ENCODE measurements around the gene MFAP4.

Gene MFAP4

DNA sequence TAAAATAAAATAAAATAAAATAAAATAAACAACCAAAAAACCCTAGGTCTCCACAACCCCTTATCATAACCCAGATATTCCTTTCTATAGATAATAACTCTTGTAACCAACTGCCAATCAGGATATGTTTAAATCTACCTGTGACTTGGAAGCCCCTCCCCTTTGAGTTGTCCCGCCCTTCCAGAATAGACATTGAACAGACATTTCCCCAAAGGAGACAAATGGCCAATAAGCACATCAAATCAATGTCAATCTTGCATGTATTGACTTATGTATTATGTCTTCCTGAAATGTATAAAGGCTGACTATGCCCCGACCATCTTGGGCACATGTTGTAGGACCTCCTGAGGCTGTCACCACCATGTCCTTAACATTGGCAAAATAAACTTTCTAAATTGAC, 10.2 kb downstream of the MFAP4 start:
- peaks cover 18 to 27% of the 10 kb centered on the region in 2 experiments; a peak in 2 of 3 replicates for H3K36me3 ChIP-seq (ENCODE audit: control insufficient read depth in 2 of 2, insufficient read depth in 1 of 2, low read length in 2 of 2)
- CTCF ChIA-PET: interaction anchor here (3.9 kb wide), 1 partner anchor 14 kb away, joined by 33 read pairs; the partner anchor contains the start of gene B9D1
- peak overlapping the region; percentile 72 for H3K27ac ChIP-seq (ENCODE audit: extremely low read depth, low read depth, low read length)
- H3K4me1 ChIP-seq (ENCODE audit: control insufficient read depth, insufficient read depth, low read length): peaks cover 8% of the 10 kb centered on the region
- H3K9me3 ChIP-seq (ENCODE audit: control insufficient read depth, insufficient read depth, low read depth, low read length): no peaks in the 10 kb centered on the region
- H3K4me3 ChIP-seq (ENCODE audit: low read depth, low read length): peak overlapping the region; percentile 80
- TF ChIP-seq SCRT2 (tag by site-specific recombination; IDR thresholded peaks at IDR 0.05) (peak; percentile 42; the same call in 1 of the 2 replicates), ZNF335 (tag by site-specific recombination; conservative IDR thresholded peaks at IDR 0.05) (peak; percentile 56), ZNF221 (tag by site-specific recombination; IDR thresholded peaks at IDR 0.05; ENCODE audit: borderline replicate concordance) (no peak), ZNF571 (tag by site-specific recombination; IDR thresholded peaks at IDR 0.05) (no peak), ZIC2 (tag by site-specific recombination; IDR thresholded peaks at IDR 0.05) (no peak), ZNF426 (tag by site-specific recombination; IDR thresholded peaks at IDR 0.05) (no peak), SP2 (tag by site-specific recombination; IDR thresholded peaks at IDR 0.05) (peak; percentile 72), ZNF292 (tag by site-specific recombination; IDR thresholded peaks at IDR 0.05; ENCODE audit: borderline replicate concordance, low read depth) (no peak)
- TF ChIP-seq, protein P1, sequence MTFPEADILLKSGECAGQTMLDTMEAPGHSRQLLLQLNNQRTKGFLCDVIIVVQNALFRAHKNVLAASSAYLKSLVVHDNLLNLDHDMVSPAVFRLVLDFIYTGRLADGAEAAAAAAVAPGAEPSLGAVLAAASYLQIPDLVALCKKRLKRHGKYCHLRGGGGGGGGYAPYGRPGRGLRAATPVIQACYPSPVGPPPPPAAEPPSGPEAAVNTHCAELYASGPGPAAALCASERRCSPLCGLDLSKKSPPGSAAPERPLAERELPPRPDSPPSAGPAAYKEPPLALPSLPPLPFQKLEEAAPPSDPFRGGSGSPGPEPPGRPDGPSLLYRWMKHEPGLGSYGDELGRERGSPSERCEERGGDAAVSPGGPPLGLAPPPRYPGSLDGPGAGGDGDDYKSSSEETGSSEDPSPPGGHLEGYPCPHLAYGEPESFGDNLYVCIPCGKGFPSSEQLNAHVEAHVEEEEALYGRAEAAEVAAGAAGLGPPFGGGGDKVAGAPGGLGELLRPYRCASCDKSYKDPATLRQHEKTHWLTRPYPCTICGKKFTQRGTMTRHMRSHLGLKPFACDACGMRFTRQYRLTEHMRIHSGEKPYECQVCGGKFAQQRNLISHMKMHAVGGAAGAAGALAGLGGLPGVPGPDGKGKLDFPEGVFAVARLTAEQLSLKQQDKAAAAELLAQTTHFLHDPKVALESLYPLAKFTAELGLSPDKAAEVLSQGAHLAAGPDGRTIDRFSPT (tag by site-specific recombination; IDR thresholded peaks at IDR 0.05): no peak
- POLR2A ChIA-PET: interaction anchor here (1.0 to 2.5 kb wide), 14 partner anchors 11 to 519 kb away, joined by 3 to 57 read pairs (median 8); partner anchors contain the start of genes ALDH3A2, B9D1 and MFAP4

DNA sequence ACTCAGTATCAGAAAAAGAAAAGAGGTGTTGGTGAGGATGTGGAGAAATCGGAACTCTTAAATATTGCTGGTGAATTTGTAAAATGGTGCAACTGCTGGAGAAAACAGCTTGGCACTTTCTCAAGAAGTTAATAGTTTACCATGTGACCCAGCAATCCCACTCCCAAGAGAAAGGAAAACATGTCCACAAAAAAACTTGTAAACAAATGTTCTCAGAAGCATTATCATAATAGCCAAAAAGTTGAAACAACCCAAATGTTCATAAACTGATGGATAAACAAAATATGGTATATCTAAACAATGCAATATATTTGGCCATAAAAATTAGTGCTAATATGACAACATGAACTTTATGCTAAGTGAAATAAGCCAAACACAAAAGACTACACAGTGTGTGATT, 11.3 kb downstream of the MFAP4 start:
- H3K27ac ChIP-seq (ENCODE audit: extremely low read depth, low read depth, low read length): no peak overlapping the region
- H3K4me3 ChIP-seq (ENCODE audit: low read depth, low read length): no peak overlapping the region
- no peaks in the 10 kb centered on the region for H3K9me3 ChIP-seq (ENCODE audit: control insufficient read depth, insufficient read depth, low read depth, low read length)
- TF ChIP-seq EGR2 (tag by site-specific recombination; IDR thresholded peaks at IDR 0.05; ENCODE audit: low read depth): no peak
- TF ChIP-seq, protein P2, sequence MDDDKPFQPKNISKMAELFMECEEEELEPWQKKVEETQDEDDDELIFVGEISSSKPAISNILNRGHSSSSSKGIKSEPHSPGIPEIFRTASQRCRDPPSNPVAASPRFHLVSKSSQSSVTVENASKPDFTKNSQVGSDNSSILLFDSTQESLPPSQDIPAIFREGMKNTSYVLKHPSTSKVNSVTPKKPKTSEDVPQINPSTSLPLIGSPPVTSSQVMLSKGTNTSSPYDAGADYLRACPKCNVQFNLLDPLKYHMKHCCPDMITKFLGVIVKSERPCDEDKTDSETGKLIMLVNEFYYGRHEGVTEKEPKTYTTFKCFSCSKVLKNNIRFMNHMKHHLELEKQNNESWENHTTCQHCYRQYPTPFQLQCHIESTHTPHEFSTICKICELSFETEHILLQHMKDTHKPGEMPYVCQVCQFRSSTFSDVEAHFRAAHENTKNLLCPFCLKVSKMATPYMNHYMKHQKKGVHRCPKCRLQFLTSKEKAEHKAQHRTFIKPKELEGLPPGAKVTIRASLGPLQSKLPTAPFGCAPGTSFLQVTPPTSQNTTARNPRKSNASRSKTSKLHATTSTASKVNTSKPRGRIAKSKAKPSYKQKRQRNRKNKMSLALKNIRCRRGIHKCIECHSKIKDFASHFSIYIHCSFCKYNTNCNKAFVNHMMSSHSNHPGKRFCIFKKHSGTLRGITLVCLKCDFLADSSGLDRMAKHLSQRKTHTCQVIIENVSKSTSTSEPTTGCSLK (tag by site-specific recombination; IDR thresholded peaks at IDR 0.05): no peak
- H3K36me3 ChIP-seq (ENCODE audit: control insufficient read depth in 2 of 2, insufficient read depth in 1 of 2, low read length in 2 of 2): peaks cover 14 to 17% of the 10 kb centered on the region in 2 experiments; a peak in 2 of 3 replicates
- H3K4me1 ChIP-seq (ENCODE audit: control insufficient read depth, insufficient read depth, low read length): peaks cover 8% of the 10 kb centered on the region
- POLR2A ChIA-PET: interaction anchor here (1.2 kb wide), 1 partner anchor 13 kb away, joined by 3 read pairs; no protein-coding TSS in a partner anchor
- CTCF ChIA-PET: interaction anchor here (2.7 kb wide), 1 partner anchor 13 kb away, joined by 20 read pairs; the partner anchor contains the start of gene B9D1

DNA sequence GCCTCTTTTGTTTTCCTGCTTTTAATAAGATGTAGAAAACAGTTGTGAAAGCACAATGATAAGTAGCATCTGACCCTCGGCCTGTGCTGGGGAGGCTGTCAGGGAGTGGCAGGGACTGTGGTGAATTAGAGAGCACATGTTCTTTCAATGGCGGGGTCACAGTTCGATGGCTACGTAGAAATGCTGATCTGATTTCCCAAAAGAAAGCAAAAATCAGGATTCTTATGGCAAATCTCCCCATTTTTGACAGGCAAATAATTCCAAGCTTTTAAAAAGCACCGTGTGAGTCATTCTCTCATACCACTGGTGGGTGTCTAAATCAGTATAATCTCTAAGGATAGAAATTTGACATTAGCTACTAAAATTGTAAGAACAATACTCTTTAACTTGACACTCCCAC, 12.9 kb downstream of the MFAP4 start:
- Histone ChIP-seq H3K4me3 (ENCODE audit: low read depth, low read length) (no peak overlapping the region), H3K9me3 (ENCODE audit: control insufficient read depth, insufficient read depth, low read depth, low read length) (no peaks in the 10 kb centered on the region), H3K4me1 (ENCODE audit: control insufficient read depth, insufficient read depth, low read length) (peaks cover 7% of the 10 kb centered on the region), H3K27ac (ENCODE audit: extremely low read depth, low read depth, low read length) (no peak overlapping the region), H3K36me3 (ENCODE audit: control insufficient read depth in 2 of 2, insufficient read depth in 1 of 2, low read length in 2 of 2) (peaks cover 0 to under 1% of the 10 kb centered on the region in 2 experiments; a peak in 2 of 3 replicates)
- TF ChIP-seq ZNF610 (tag by site-specific recombination; IDR thresholded peaks at IDR 0.05; ENCODE audit: borderline replicate concordance) (no peak), GLIS1 (tag by site-specific recombination; IDR thresholded peaks at IDR 0.05) (no peak), ZBTB17 (tag by site-specific recombination; IDR thresholded peaks at IDR 0.05) (no peak), KLF10 (tag by site-specific recombination; IDR thresholded peaks at IDR 0.05) (no peak)
- POLR2A ChIA-PET: no interaction called here
- CTCF ChIA-PET: interaction anchor here (1.6 to 2.7 kb wide), 2 partner anchors 12 to 76 kb away, joined by 4 to 20 read pairs; partner anchors contain the start of gene B9D1
